Hepatocyte (in vitro differentiated cells): Measurements from ENCODE around the gene LRMDA. TPM values are rescaled to one million over a fixed set of nuclear protein-coding genes. Genes with fewer than 3 reads are reported as not detected.

Experiments used
- DNase-seq: peaks from one replicate; pipeline ENCODE4 v3.0.0-alpha.2; 2016; ENCODE audit warnings: low spot score
- H2AFZ ChIP-seq: fragments of 200-600 bp; sonication (generic); 2 replicates; pipeline ENCODE4 v1.6.0; 2016; ENCODE audit warnings: antibody characterized with exemption, mild to moderate bottlenecking
- H3K27ac ChIP-seq: fragments of 200-600 bp; sonication (generic); 2 replicates; pipeline ENCODE4 v1.5.1; 2016; ENCODE audit warnings: mild to moderate bottlenecking
- H3K27me3 ChIP-seq: fragments of 200-600 bp; sonication (generic); 2 replicates; pipeline ENCODE4 v1.6.1; 2016
- H3K36me3 ChIP-seq: fragments of 200-600 bp; sonication (generic); replicated peaks from 2 replicates; pipeline ENCODE4 v1.5.1; 2016; ENCODE audit warnings: low read depth; ENCODE audit not compliant: insufficient read depth
- H3K4me1 ChIP-seq: fragments of 200-600 bp; sonication (generic); 2 replicates; pipeline ENCODE4 v1.5.1; 2016; ENCODE audit warnings: mild to moderate bottlenecking, moderate library complexity; ENCODE audit not compliant: insufficient read depth
- H3K4me2 ChIP-seq: fragments of 200-600 bp; sonication (generic); 2 replicates; pipeline ENCODE4 v1.6.0; 2016
- H3K4me3 ChIP-seq: fragments of 200-600 bp; sonication (generic); 2 replicates; pipeline ENCODE4 v1.5.1; 2016; ENCODE audit warnings: mild to moderate bottlenecking
- H3K79me2 ChIP-seq: fragments of 200-600 bp; sonication (generic); 2 replicates; pipeline ENCODE4 v1.6.0; 2017; ENCODE audit warnings: mild to moderate bottlenecking
- H3K9me2 ChIP-seq: fragments of 200-600 bp; sonication (generic); replicated peaks from 2 replicates; pipeline ENCODE4 v1.6.0; 2017; ENCODE audit warnings: mild to moderate bottlenecking; ENCODE audit not compliant: insufficient read depth
- H3K9me3 ChIP-seq: fragments of 200-600 bp; sonication (generic); 2 replicates; pipeline ENCODE4 v1.5.1; 2016; ENCODE audit warnings: low read depth, mild to moderate bottlenecking
- H4K20me1 ChIP-seq: fragments of 200-600 bp; sonication (generic); 2 replicates; pipeline ENCODE4 v1.6.0; 2016; ENCODE audit warnings: mild to moderate bottlenecking; ENCODE audit not compliant: insufficient read depth, poor library complexity, severe bottlenecking
- EZH2 ChIP-seq: fragments of 200-600 bp; sonication (generic); IDR thresholded peaks from 2 replicates; pipeline ENCODE4 v1.6.1; 2016; ENCODE audit warnings: antibody characterized with exemption, mild to moderate bottlenecking, borderline replicate concordance
- EZH2phosphoT487 ChIP-seq: fragments of 200-600 bp; sonication (generic); IDR thresholded peaks from one replicate; pipeline ENCODE4 v1.6.1; 2018; ENCODE audit warnings: antibody characterized with exemption, mild to moderate bottlenecking, low read depth, moderate library complexity; ENCODE audit not compliant: unreplicated experiment, severe bottlenecking
- WGBS: methylation state at CpG from one replicate; pipeline ENCODE4 v1.1.6; 2016; ENCODE audit warnings: low lambda C conversion rate; ENCODE audit errors: missing lambda C conversion rate; 5-methylcytosine and 5-hydroxymethylcytosine counted together
- polyA plus RNA-seq: library from polyadenylated mRNA; unstranded; fragments of >200 nt; fragmentation: Nextera tagmentation; extraction: Ambion mirVana; gene quantifications from 2 replicates; pipeline ENCODE4 v1.2.1, GENCODE V29; 2016
- total RNA-seq: library from RNA; depleted of rRNA; stranded (reverse); fragments of >200 nt; gene quantifications from 2 replicates; pipeline ENCODE4 v1.2.3, GENCODE V29; 2014
- TF ChIP-seq, protein P1 (sequence below): fragments of 200-600 bp; sonication (generic); IDR thresholded peaks from 2 replicates; pipeline ENCODE4 v1.5.1; 2016; ENCODE audit warnings: antibody characterized with exemption, mild to moderate bottlenecking; ENCODE audit not compliant: poor library complexity

Gene LRMDA
- total and polyA plus RNA-seq, 2 experiments from 2014 or later = 5.6 to 15.7 TPM

DNA sequence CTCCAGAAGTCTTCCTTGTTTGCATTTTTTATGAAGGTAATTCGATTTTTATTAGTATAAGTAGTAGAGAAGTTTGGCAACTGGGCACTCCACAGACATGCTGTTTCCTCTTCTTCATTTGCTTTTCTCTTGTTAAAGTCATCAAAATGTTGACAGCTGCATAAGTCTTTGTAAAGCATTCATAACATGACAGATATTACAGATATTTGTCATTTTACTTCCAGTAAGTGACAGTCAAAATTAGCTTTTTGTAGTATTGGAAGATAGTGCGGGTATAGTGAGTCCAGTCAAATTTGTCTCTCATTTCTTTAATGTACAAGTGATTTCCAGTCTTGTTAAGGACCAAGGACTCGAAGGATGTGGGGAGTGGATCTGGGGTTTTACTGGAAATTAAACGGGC, 247.1 kb downstream of the LRMDA start:
- Histone ChIP-seq H3K4me1 (no peaks in the 10 kb centered on the region), H3K4me3 (no peak overlapping the region), H3K27ac (no peak overlapping the region), H3K79me2 (no peaks in the 10 kb centered on the region), H3K4me2 (no peak overlapping the region), H3K36me3 (no peaks in the 10 kb centered on the region), H2AFZ (no peak overlapping the region), H4K20me1 (no peaks in the 10 kb centered on the region), H3K9me3 (no peaks in the 10 kb centered on the region), H3K27me3 (no peaks in the 10 kb centered on the region), H3K9me2 (no peaks in the 10 kb centered on the region)
- 85% methylated on average over 4 of the region's 4 CpGs for WGBS
- TF ChIP-seq, protein P1, sequence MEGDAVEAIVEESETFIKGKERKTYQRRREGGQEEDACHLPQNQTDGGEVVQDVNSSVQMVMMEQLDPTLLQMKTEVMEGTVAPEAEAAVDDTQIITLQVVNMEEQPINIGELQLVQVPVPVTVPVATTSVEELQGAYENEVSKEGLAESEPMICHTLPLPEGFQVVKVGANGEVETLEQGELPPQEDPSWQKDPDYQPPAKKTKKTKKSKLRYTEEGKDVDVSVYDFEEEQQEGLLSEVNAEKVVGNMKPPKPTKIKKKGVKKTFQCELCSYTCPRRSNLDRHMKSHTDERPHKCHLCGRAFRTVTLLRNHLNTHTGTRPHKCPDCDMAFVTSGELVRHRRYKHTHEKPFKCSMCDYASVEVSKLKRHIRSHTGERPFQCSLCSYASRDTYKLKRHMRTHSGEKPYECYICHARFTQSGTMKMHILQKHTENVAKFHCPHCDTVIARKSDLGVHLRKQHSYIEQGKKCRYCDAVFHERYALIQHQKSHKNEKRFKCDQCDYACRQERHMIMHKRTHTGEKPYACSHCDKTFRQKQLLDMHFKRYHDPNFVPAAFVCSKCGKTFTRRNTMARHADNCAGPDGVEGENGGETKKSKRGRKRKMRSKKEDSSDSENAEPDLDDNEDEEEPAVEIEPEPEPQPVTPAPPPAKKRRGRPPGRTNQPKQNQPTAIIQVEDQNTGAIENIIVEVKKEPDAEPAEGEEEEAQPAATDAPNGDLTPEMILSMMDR = no peak
- no peak for TF ChIP-seq EZH2phosphoT487
- TF ChIP-seq EZH2 = no peak
- DNase-seq = no peak

DNA sequence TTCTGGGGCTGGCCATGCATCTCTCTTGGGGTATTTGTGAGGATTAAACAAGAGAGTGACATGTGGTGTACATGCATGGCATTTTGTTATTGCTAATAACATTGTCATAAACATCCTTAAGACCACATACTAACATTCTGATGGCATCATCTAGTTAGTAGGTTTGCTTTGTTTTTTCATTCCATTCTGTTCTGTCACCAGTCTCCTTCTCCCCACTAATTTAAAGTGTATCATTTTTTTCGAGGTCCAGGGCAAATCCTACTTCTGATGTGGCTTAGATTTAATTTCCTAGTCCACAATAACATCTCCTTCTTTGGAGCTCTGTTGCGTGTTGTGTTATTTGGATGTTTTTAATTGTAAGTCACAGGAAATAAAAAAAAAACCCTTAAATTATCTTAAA, 248.1 kb downstream of the LRMDA start:
- TF ChIP-seq, protein P1 = no peak
- TF ChIP-seq EZH2phosphoT487 (no peak), EZH2 (no peak)
- Histone ChIP-seq H3K4me1 (no peaks in the 10 kb centered on the region), H2AFZ (no peak overlapping the region), H3K27me3 (no peaks in the 10 kb centered on the region), H3K36me3 (no peaks in the 10 kb centered on the region), H3K4me2 (no peak overlapping the region), H3K9me2 (no peaks in the 10 kb centered on the region), H3K79me2 (no peaks in the 10 kb centered on the region), H3K27ac (no peak overlapping the region), H3K4me3 (no peak overlapping the region), H3K9me3 (no peaks in the 10 kb centered on the region), H4K20me1 (no peaks in the 10 kb centered on the region)
- WGBS = 95% methylated on average over 2 of the region's 2 CpGs
- no peak for DNase-seq

DNA sequence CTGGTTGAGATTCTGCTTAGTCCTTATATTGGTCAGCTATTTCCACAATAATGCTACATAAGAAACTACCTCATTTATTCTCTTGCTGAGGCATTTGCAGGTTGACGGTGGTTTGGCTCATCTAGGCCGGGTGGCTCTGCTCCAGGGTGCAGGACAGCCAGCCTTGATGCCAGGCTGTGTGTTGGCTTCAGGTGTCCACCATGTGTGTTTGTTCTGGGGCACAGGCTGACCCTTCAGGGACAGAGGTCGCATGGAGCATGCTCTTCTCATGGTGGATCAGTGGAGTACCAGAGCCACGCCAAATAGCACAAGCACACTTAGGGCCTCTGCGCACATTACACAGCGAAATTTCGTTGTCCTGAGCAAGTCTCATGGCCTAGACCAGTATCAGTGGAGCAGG, 249.9 kb downstream of the LRMDA start:
- H3K79me2 ChIP-seq = no peaks in the 10 kb centered on the region
- no peak overlapping the region for H3K4me2 ChIP-seq
- no peaks in the 10 kb centered on the region for H3K9me2 ChIP-seq
- no peaks in the 10 kb centered on the region for H3K4me1 ChIP-seq
- TF ChIP-seq EZH2 = no peak
- TF ChIP-seq, protein P1 = no peak
- no peak for TF ChIP-seq EZH2phosphoT487
- 95% methylated on average over 7 of the region's 7 CpGs for WGBS
- DNase-seq = no peak
- H3K36me3 ChIP-seq = no peaks in the 10 kb centered on the region
- H2AFZ ChIP-seq = no peak overlapping the region
- no peaks in the 10 kb centered on the region for H3K9me3 ChIP-seq
- H3K4me3 ChIP-seq = no peak overlapping the region
- H4K20me1 ChIP-seq = no peaks in the 10 kb centered on the region
- H3K27me3 ChIP-seq = no peaks in the 10 kb centered on the region
- H3K27ac ChIP-seq = no peak overlapping the region
